ENCODE data around the gene DHX58. TPM values are rescaled to one million over a fixed set of nuclear protein-coding genes. Genes with fewer than 3 reads are reported as not detected.

The DHX58 gene
- total and polyA plus RNA-seq, 10 of the 15 experiments (the other 5 are each of a cell fraction or from before 2014, with no cell fraction given), result 3.5 to 69.8 (median 16.4) TPM

DNA sequence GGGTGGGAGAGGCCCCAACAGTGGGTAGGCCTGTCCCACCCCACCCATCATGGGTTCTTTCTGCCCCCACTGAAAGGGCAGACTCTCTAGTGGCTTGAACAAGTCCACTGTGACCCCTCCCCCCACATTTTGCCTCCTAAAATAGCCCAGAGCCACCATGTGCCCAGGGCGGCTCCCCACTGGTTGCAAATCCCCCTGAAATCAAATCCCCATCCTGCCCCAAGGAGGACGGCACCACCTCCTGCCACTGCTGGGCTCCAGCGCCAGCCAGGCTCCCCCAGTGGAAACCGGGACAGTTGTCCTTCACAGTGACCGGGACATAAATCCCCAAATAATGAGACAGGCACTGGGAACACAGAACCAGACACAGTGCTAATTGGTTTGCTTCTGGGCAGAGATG lies 34.8 kb downstream of the DHX58 start:
- ChIA-PET CTCF (interaction anchor here (0.9 to 1.9 kb wide), 2 partner anchors 9 to 19 kb away, joined by 4 to 10 read pairs; no protein-coding TSS in a partner anchor), SMC1A (ENCODE audit: uncharacterized antibody, unreplicated experiment) (no interaction called here), RAD21 (ENCODE audit: unreplicated experiment) (interaction anchor here (1.2 kb wide), 1 partner anchor 104 kb away, joined by 3 read pairs; the partner anchor contains the start of gene KCNH4), POLR2A (no interaction called here)
- BruUV-seq (replicated peaks), result no TSS peak
- Histone ChIP-seq H3K9me3 (replicated peaks; ENCODE audit: control insufficient read depth, insufficient read depth, low read length) (no peaks in the 10 kb centered on the region), H3K36me3 (ENCODE audit: control insufficient read depth in 2 of 2, insufficient read depth in 2 of 2, low read length in 1 of 2) (no peaks in the 10 kb centered on the region), H3K27me3 (replicated peaks in 1 of 2; ENCODE audit: control insufficient read depth in 2 of 2, insufficient read depth in 2 of 2, low read length in 1 of 2) (peaks cover 4 to 5% of the 10 kb centered on the region in 2 experiments; a peak in 3 of 4 replicates), H3K9ac (ENCODE audit: control insufficient read depth, insufficient read depth, low read length) (no peak overlapping the region), H2AFZ (ENCODE audit: control insufficient read depth, low read depth, low read length) (no peak overlapping the region), H3K4me1 (ENCODE audit: control insufficient read depth, insufficient read depth, low read length) (no peaks in the 10 kb centered on the region), H3K27ac (ENCODE audit: control insufficient read depth, insufficient read depth) (no peak overlapping the region), H3K4me2 (ENCODE audit: control insufficient read depth, insufficient read depth) (no peak overlapping the region), H3K4me3 (no peak overlapping the region), H3K79me2 (ENCODE audit: control insufficient read depth, insufficient read depth, low read length) (no peaks in the 10 kb centered on the region), H4K20me1 (ENCODE audit: control insufficient read depth, insufficient read depth) (no peaks in the 10 kb centered on the region)
- in situ Hi-C loops (cut with MboI), result no loop called here
- intact Hi-C loops (cut with micrococcal nuclease; ENCODE audit: unreplicated experiment), result no loop called here
- FAIRE-seq (no peak), DNase-seq (ENCODE audit: low read depth, low spot score) (no peak), ATAC-seq (no peak)
- WGBS (ENCODE audit: insufficient coverage, insufficient replicate concordance, low lambda C conversion rate, missing lambda C conversion rate), result 29% methylated on average over 5 of the region's 5 CpGs
- no peak for TF ChIP-seq JUND (IDR thresholded peaks at IDR 0.05; ENCODE audit: low read depth, low read length)
- TF ChIP-seq POU2F2 (IDR thresholded peaks at IDR 0.05; ENCODE audit: borderline replicate concordance, low read depth, low read length), result no peak
- no peak for TF ChIP-seq POLR2AphosphoS2 (IDR thresholded peaks at IDR 0.05; ENCODE audit: low read depth, low read length)
- no peak for TF ChIP-seq RUNX3 (IDR thresholded peaks at IDR 0.05; ENCODE audit: low read length)
- no peak for TF ChIP-seq EP300 (IDR thresholded peaks at IDR 0.05; ENCODE audit: borderline replicate concordance in 1 of 2, control insufficient read depth in 1 of 2, low read depth in 2 of 2, low read length in 2 of 2)
- no peak for TF ChIP-seq NR2F1 (conservative IDR thresholded peaks at IDR 0.05)
- TF ChIP-seq, protein P1, sequence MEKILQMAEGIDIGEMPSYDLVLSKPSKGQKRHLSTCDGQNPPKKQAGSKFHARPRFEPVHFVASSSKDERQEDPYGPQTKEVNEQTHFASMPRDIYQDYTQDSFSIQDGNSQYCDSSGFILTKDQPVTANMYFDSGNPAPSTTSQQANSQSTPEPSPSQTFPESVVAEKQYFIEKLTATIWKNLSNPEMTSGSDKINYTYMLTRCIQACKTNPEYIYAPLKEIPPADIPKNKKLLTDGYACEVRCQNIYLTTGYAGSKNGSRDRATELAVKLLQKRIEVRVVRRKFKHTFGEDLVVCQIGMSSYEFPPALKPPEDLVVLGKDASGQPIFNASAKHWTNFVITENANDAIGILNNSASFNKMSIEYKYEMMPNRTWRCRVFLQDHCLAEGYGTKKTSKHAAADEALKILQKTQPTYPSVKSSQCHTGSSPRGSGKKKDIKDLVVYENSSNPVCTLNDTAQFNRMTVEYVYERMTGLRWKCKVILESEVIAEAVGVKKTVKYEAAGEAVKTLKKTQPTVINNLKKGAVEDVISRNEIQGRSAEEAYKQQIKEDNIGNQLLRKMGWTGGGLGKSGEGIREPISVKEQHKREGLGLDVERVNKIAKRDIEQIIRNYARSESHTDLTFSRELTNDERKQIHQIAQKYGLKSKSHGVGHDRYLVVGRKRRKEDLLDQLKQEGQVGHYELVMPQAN (conservative IDR thresholded peaks at IDR 0.05), result no peak
- TF ChIP-seq ETV6 (conservative IDR thresholded peaks at IDR 0.05 in 1 of 2, IDR thresholded peaks at IDR 0.05 in 1 of 2; ENCODE audit: borderline replicate concordance in 1 of 2, low read depth in 1 of 2), result no peak
- TF ChIP-seq JUNB (IDR thresholded peaks at IDR 0.05), result no peak
- TF ChIP-seq, protein P2, sequence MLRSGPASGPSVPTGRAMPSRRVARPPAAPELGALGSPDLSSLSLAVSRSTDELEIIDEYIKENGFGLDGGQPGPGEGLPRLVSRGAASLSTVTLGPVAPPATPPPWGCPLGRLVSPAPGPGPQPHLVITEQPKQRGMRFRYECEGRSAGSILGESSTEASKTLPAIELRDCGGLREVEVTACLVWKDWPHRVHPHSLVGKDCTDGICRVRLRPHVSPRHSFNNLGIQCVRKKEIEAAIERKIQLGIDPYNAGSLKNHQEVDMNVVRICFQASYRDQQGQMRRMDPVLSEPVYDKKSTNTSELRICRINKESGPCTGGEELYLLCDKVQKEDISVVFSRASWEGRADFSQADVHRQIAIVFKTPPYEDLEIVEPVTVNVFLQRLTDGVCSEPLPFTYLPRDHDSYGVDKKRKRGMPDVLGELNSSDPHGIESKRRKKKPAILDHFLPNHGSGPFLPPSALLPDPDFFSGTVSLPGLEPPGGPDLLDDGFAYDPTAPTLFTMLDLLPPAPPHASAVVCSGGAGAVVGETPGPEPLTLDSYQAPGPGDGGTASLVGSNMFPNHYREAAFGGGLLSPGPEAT (IDR thresholded peaks at IDR 0.05; ENCODE audit: low read depth), result no peak
- TF ChIP-seq SMAD5 (IDR thresholded peaks at IDR 0.05; ENCODE audit: low read depth), result no peak
- no peak for TF ChIP-seq TCF3 (IDR thresholded peaks at IDR 0.05; ENCODE audit: borderline replicate concordance, insufficient read depth, low read depth, low read length)
- no peak for TF ChIP-seq DPF2 (IDR thresholded peaks at IDR 0.05)
- no peak for TF ChIP-seq STAT3 (IDR thresholded peaks at IDR 0.05; ENCODE audit: low read depth, low read length)
- TF ChIP-seq ASH2L (IDR thresholded peaks at IDR 0.05; ENCODE audit: borderline replicate concordance, low read depth), result no peak
- TF ChIP-seq, protein P3, sequence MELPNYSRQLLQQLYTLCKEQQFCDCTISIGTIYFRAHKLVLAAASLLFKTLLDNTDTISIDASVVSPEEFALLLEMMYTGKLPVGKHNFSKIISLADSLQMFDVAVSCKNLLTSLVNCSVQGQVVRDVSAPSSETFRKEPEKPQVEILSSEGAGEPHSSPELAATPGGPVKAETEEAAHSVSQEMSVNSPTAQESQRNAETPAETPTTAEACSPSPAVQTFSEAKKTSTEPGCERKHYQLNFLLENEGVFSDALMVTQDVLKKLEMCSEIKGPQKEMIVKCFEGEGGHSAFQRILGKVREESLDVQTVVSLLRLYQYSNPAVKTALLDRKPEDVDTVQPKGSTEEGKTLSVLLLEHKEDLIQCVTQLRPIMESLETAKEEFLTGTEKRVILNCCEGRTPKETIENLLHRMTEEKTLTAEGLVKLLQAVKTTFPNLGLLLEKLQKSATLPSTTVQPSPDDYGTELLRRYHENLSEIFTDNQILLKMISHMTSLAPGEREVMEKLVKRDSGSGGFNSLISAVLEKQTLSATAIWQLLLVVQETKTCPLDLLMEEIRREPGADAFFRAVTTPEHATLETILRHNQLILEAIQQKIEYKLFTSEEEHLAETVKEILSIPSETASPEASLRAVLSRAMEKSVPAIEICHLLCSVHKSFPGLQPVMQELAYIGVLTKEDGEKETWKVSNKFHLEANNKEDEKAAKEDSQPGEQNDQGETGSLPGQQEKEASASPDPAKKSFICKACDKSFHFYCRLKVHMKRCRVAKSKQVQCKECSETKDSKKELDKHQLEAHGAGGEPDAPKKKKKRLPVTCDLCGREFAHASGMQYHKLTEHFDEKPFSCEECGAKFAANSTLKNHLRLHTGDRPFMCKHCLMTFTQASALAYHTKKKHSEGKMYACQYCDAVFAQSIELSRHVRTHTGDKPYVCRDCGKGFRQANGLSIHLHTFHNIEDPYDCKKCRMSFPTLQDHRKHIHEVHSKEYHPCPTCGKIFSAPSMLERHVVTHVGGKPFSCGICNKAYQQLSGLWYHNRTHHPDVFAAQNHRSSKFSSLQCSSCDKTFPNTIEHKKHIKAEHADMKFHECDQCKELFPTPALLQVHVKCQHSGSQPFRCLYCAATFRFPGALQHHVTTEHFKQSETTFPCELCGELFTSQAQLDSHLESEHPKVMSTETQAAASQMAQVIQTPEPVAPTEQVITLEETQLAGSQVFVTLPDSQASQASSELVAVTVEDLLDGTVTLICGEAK (IDR thresholded peaks at IDR 0.05; ENCODE audit: borderline replicate concordance), result no peak
